Gastroesophageal sphincter (tissue), 3 donors: ENCODE results near the gene SEZ6L.

ENCODE experiments used
- CTCF ChIP-seq, 4 experiments: fragments of 200-600 bp in 2 of 4; fragments of 450-650 bp in 2 of 4; sonication (generic) in 1 of 4; IDR thresholded peaks; one replicate each; pipeline ENCODE4 v1.5.1; 2017 to 2019; ENCODE audit warnings: antibody characterized with exemption in 4 of 4, mild to moderate bottlenecking in 2 of 4, moderate library complexity in 2 of 4
- EP300 ChIP-seq: sonication (generic); formaldehyde crosslinking; IDR thresholded peaks from one replicate; pipeline ENCODE4 v1.6.1; 2017; ENCODE audit warnings: antibody characterized with exemption, mild to moderate bottlenecking
- POLR2A ChIP-seq, 2 donors: fragments of 450-650 bp; IDR thresholded peaks; one replicate each; pipeline ENCODE4 v1.6.1; 2017; ENCODE audit warnings: antibody characterized with exemption in 2 of 2, mild to moderate bottlenecking in 2 of 2, moderate library complexity in 1 of 2
- POLR2AphosphoS5 ChIP-seq: sonication (generic); formaldehyde crosslinking; IDR thresholded peaks from one replicate; pipeline ENCODE4 v1.6.1; 2017; ENCODE audit warnings: antibody characterized with exemption

- TF ChIP-seq POLR2AphosphoS5 (no peak), CTCF (IDR thresholded peaks at IDR 0.05) (no peak), EP300 (no peak), POLR2A (IDR thresholded peaks at IDR 0.05) (no peak)
Observed at GRCh38 chr22:26194313-26194712, 25.1 kb downstream of the SEZ6L start.
